Neuronal stem cell (in vitro differentiated cells): Measurements from ENCODE around the gene PLA2G3.

Source experiments
- DNase-seq: peaks from one replicate; pipeline ENCODE4 v3.0.0-alpha.2; 2013; ENCODE audit warnings: low spot score
- H2AFZ ChIP-seq: one replicate; pipeline ENCODE4 v1.6.1; 2013; ENCODE audit warnings: mild to moderate bottlenecking, low read length, inconsistent platforms
- H2AK5ac ChIP-seq: 2 replicates; pipeline ENCODE4 v1.6.1; 2013; ENCODE audit warnings: low read depth, mild to moderate bottlenecking, inconsistent platforms, low read length, moderate library complexity, mixed read lengths
- H2BK120ac ChIP-seq: 2 replicates; pipeline ENCODE4 v1.6.1; 2013; ENCODE audit warnings: low read depth, mild to moderate bottlenecking, inconsistent platforms, low read length, moderate library complexity, mixed read lengths
- H2BK12ac ChIP-seq: one replicate; pipeline ENCODE4 v1.6.1; 2013; ENCODE audit warnings: low read length, inconsistent platforms
- H2BK15ac ChIP-seq: 2 replicates; pipeline ENCODE4 v1.6.1; 2013; ENCODE audit warnings: mild to moderate bottlenecking, low read length, inconsistent platforms, mixed read lengths
- H2BK5ac ChIP-seq: one replicate; pipeline ENCODE4 v1.6.1; 2013; ENCODE audit warnings: inconsistent platforms, mild to moderate bottlenecking, low read length, moderate library complexity
- H3K14ac ChIP-seq: one replicate; pipeline ENCODE4 v1.6.1; 2013; ENCODE audit warnings: low read length, inconsistent platforms
- H3K18ac ChIP-seq: 2 replicates; pipeline ENCODE4 v1.6.1; 2013; ENCODE audit warnings: low read length, inconsistent platforms
- H3K23ac ChIP-seq: 2 replicates; pipeline ENCODE4 v1.6.1; 2013; ENCODE audit warnings: low read depth, mild to moderate bottlenecking, mixed read lengths, low read length, inconsistent platforms; ENCODE audit not compliant: poor library complexity
- H3K27ac ChIP-seq: replicated peaks from 3 replicates; pipeline ENCODE4 v1.5.1; 2013; ENCODE audit warnings: low read length, inconsistent platforms
- H3K27me3 ChIP-seq, 3 experiments: 2 replicates each; pipeline ENCODE4 v1.6.1; 2013; ENCODE audit warnings: low read length in 3 of 3, mild to moderate bottlenecking in 2 of 3, inconsistent platforms in 1 of 3, low read depth in 1 of 3, mixed read lengths in 1 of 3, moderate library complexity in 1 of 3; ENCODE audit not compliant: control insufficient read depth in 3 of 3, insufficient read depth in 3 of 3
- H3K36me3 ChIP-seq, 2 donors: replicated peaks in 1 of 2; 2 replicates each; pipeline ENCODE4 v1.6.1; 2013; ENCODE audit warnings: low read length in 2 of 2; ENCODE audit not compliant: control insufficient read depth in 2 of 2, insufficient read depth in 2 of 2
- H3K4ac ChIP-seq: 2 replicates; pipeline ENCODE4 v1.6.1; 2013; ENCODE audit warnings: inconsistent platforms, mild to moderate bottlenecking, low read length, moderate library complexity
- H3K4me1 ChIP-seq, 2 donors: 1 replicate in 1 of 2; 2 replicates in 1 of 2; pipeline ENCODE4 v1.6.1; 2013; ENCODE audit warnings: low read length in 2 of 2, low read depth in 1 of 2; ENCODE audit not compliant: control insufficient read depth in 2 of 2, insufficient read depth in 1 of 2
- H3K4me2 ChIP-seq: one replicate; pipeline ENCODE4 v1.6.1; 2013; ENCODE audit warnings: mild to moderate bottlenecking, low read length, inconsistent platforms; ENCODE audit not compliant: insufficient read depth, poor library complexity, severe bottlenecking
- H3K4me3 ChIP-seq, 2 donors: 2 replicates each; pipeline ENCODE4 v1.5.1; 2013; ENCODE audit warnings: low read length in 2 of 2, mild to moderate bottlenecking in 2 of 2, inconsistent platforms in 1 of 2, moderate library complexity in 1 of 2
- H3K79me1 ChIP-seq: one replicate; pipeline ENCODE4 v1.6.1; 2013; ENCODE audit warnings: low read depth, mild to moderate bottlenecking, inconsistent platforms, low read length, moderate library complexity
- H3K9ac ChIP-seq: one replicate; pipeline ENCODE4 v1.6.1; 2013; ENCODE audit warnings: mild to moderate bottlenecking, low read depth, low read length, inconsistent platforms; ENCODE audit not compliant: poor library complexity
- H3K9me3 ChIP-seq, 2 donors: replicated peaks in 1 of 2; 2 replicates each; pipeline versions ENCODE3 to v1.6.1; 2013; ENCODE audit warnings: low read length in 2 of 2, mild to moderate bottlenecking in 2 of 2, inconsistent platforms in 1 of 2, low read depth in 1 of 2, mixed read lengths in 1 of 2, moderate library complexity in 1 of 2; ENCODE audit not compliant: control insufficient read depth in 2 of 2, insufficient read depth in 1 of 2
- H4K8ac ChIP-seq: one replicate; pipeline ENCODE4 v1.6.1; 2013; ENCODE audit warnings: low read depth, mild to moderate bottlenecking, inconsistent platforms, low read length, moderate library complexity
- H4K91ac ChIP-seq: one replicate; pipeline ENCODE4 v1.6.1; 2013; ENCODE audit warnings: low read length, low read depth, mild to moderate bottlenecking, inconsistent platforms; ENCODE audit not compliant: poor library complexity
- WGBS, 2 donors: extraction: QIAGEN DNeasy Blood & Tissue Kit; methylation state at CpG; one replicate each; pipeline ENCODE4 v1.1.7; 2013; ENCODE audit warnings: missing lambda C conversion rate in 2 of 2, mixed read lengths in 1 of 2; ENCODE audit not compliant: insufficient read length in 2 of 2, insufficient replicate concordance in 1 of 2; ENCODE audit errors: extremely low coverage in 2 of 2; 5-methylcytosine and 5-hydroxymethylcytosine counted together

The PLA2G3 gene

GRCh38 chr22:31123292-31123602, 17.1 kb downstream of the PLA2G3 start:
- Histone ChIP-seq H4K91ac (peak overlapping the region; percentile 77), H3K23ac (no peak overlapping the region), H2BK120ac (peak overlapping the region; percentile 13), H3K14ac (no peak overlapping the region), H3K27me3 (peaks cover 0 to 27% (median 0%) of the 10 kb centered on the region in 3 experiments), H2BK15ac (peak overlapping the region; percentile 90), H3K4ac (no peak overlapping the region), H3K4me3 (peak overlapping the region; percentile 47 to 76), H3K18ac (peak overlapping the region; percentile 58), H3K36me3 (no peaks in the 10 kb centered on the region), H2BK5ac (no peak overlapping the region), H4K8ac (no peak overlapping the region), H3K4me2 (peak overlapping the region; percentile 82), H3K4me1 (peaks cover 0 to 13% of the 10 kb centered on the region in 2 donors), H3K27ac (no peak overlapping the region), H3K9me3 (no peaks in the 10 kb centered on the region), H2AK5ac (peak overlapping the region; percentile 79), H2BK12ac (no peak overlapping the region), H3K79me1 (peaks cover 2% of the 10 kb centered on the region), H3K9ac (peak overlapping the region; percentile 32), H2AFZ (peak overlapping the region; percentile 92)
- DNase-seq: no peak
- no CpG with 5 or more reads among the region's 4 CpGs for WGBS, 2 donors

GRCh38 chr22:31122532-31123291, 17.6 kb downstream of the PLA2G3 start, which contains the start of gene INPP5J:
INPP5J (plus strand) TSS chr22:31122966; CDS start chr22:31123015, 49 bp downstream.
- H3K14ac ChIP-seq: no peak within 1 kb of the TSS
- DNase-seq: no peak
- no peaks in the 10 kb centered on the region for H3K9me3 ChIP-seq
- peaks cover 0 to 31% (median 0%) of the 10 kb centered on the region in 3 experiments for H3K27me3 ChIP-seq
- H2BK5ac ChIP-seq: no peak within 1 kb of the TSS
- H3K79me1 ChIP-seq: peaks cover 2% of the 10 kb centered on the region
- peak within 1 kb of the TSS; percentile 82 for H3K4me2 ChIP-seq
- peak within 1 kb of the TSS; percentile 92 for H2AFZ ChIP-seq
- H2BK15ac ChIP-seq: peak within 1 kb of the TSS; percentile 90
- no peaks in the 10 kb centered on the region for H3K36me3 ChIP-seq
- H3K4me3 ChIP-seq: peak within 1 kb of the TSS; percentile 47 to 76
- H3K4ac ChIP-seq: peak within 1 kb of the TSS; percentile 17
- H3K4me1 ChIP-seq: peaks cover 0 to 13% of the 10 kb centered on the region in 2 donors
- H3K9ac ChIP-seq: peak within 1 kb of the TSS; percentile 39
- peak within 1 kb of the TSS; percentile 86 for H3K18ac ChIP-seq
- H2BK12ac ChIP-seq: peak within 1 kb of the TSS; percentile 1
- H3K23ac ChIP-seq: no peak within 1 kb of the TSS
- H2BK120ac ChIP-seq: peak within 1 kb of the TSS; percentile 61
- H4K91ac ChIP-seq: peak within 1 kb of the TSS; percentile 77
- peak within 1 kb of the TSS; percentile 66 for H4K8ac ChIP-seq
- no CpG with 5 or more reads among the region's 10 CpGs for WGBS, 2 donors
- H2AK5ac ChIP-seq: peak within 1 kb of the TSS; percentile 93
- no peak within 1 kb of the TSS for H3K27ac ChIP-seq

GRCh38 chr22:31122196-31122531, 18.1 kb downstream of the PLA2G3 start:
- no peak overlapping the region for H3K4ac ChIP-seq
- no CpG with 5 or more reads among the region's 2 CpGs for WGBS, 2 donors
- H3K27ac ChIP-seq: no peak overlapping the region
- no peak overlapping the region for H3K14ac ChIP-seq
- H3K18ac ChIP-seq: peak overlapping the region; percentile 62
- no peak overlapping the region for H4K8ac ChIP-seq
- no peak overlapping the region for H3K9ac ChIP-seq
- H3K4me1 ChIP-seq: peaks cover 0 to 11% of the 10 kb centered on the region in 2 donors
- H2BK12ac ChIP-seq: peak overlapping the region; percentile 1
- peak overlapping the region; percentile 93 for H2AK5ac ChIP-seq
- peaks cover 0 to 31% (median 0%) of the 10 kb centered on the region in 3 experiments for H3K27me3 ChIP-seq
- H2BK5ac ChIP-seq: no peak overlapping the region
- peak overlapping the region; percentile 61 for H2BK120ac ChIP-seq
- H3K4me3 ChIP-seq: no peak overlapping the region
- no peak overlapping the region for H3K23ac ChIP-seq
- H2BK15ac ChIP-seq: peak overlapping the region; percentile 90
- H3K36me3 ChIP-seq: no peaks in the 10 kb centered on the region
- no peak overlapping the region for H3K4me2 ChIP-seq
- H2AFZ ChIP-seq: peak overlapping the region; percentile 92
- peaks cover 2% of the 10 kb centered on the region for H3K79me1 ChIP-seq
- DNase-seq: no peak
- H4K91ac ChIP-seq: no peak overlapping the region
- no peaks in the 10 kb centered on the region for H3K9me3 ChIP-seq

- Histone ChIP-seq H4K91ac (no peak overlapping the region), H3K4me1 (peaks cover 0 to 11% of the 10 kb centered on the region in 2 donors), H3K36me3 (no peaks in the 10 kb centered on the region), H3K9me3 (no peaks in the 10 kb centered on the region), H2BK120ac (no peak overlapping the region), H2BK15ac (no peak overlapping the region), H2AFZ (no peak overlapping the region), H3K23ac (no peak overlapping the region), H2AK5ac (no peak overlapping the region), H3K9ac (no peak overlapping the region), H2BK5ac (no peak overlapping the region), H3K27me3 (peaks cover 0 to 31% (median 0%) of the 10 kb centered on the region in 3 experiments), H3K79me1 (peaks cover 2% of the 10 kb centered on the region), H2BK12ac (no peak overlapping the region), H3K14ac (no peak overlapping the region), H3K4me2 (no peak overlapping the region), H3K18ac (no peak overlapping the region), H4K8ac (no peak overlapping the region), H3K4ac (no peak overlapping the region), H3K27ac (no peak overlapping the region), H3K4me3 (no peak overlapping the region)
- DNase-seq: no peak
- no CpG with 5 or more reads among the region's 4 CpGs for WGBS, 2 donors
These were observed 18.9 kb downstream of the PLA2G3 start for GRCh38 chr22:31121403-31121802.
